HepG2 (cell line): ENCODE data around the gene PPIL3. TPM values are rescaled to one million over a fixed set of nuclear protein-coding genes. Genes with fewer than 3 reads are reported as not detected.

Source experiments
- ATF7-NPFF ChIP-seq: sonication (generic); formaldehyde crosslinking; IDR thresholded peaks from 2 replicates; pipeline ENCODE4 v1.8.1; 2023; ENCODE audit warnings: mild to moderate bottlenecking, low read depth, missing genetic modification reagents, moderate library complexity
- CREB3 ChIP-seq: sonication (generic); formaldehyde crosslinking; IDR thresholded peaks from 2 replicates; pipeline ENCODE4 v1.5.0; 2020; ENCODE audit warnings: missing genetic modification reagents
- DMAP1 ChIP-seq: IDR thresholded peaks from 2 replicates; pipeline ENCODE4 v1.6.1; 2016
- DPF2 ChIP-seq: sonication (generic); formaldehyde crosslinking; IDR thresholded peaks from 2 replicates; pipeline ENCODE4 v1.4.0; 2020; ENCODE audit warnings: mild to moderate bottlenecking, low read depth, missing genetic modification reagents, borderline replicate concordance
- IRF1 ChIP-seq: sonication (generic); formaldehyde crosslinking; IDR thresholded peaks from 2 replicates; pipeline ENCODE4 v1.4.0; 2020; ENCODE audit warnings: low read depth, mild to moderate bottlenecking, missing genetic modification reagents
- KDM1A ChIP-seq: IDR thresholded peaks from 2 replicates; pipeline ENCODE4 v1.6.1; 2016; ENCODE audit warnings: missing compliant biosample characterization
- SALL2 ChIP-seq: sonication (generic); formaldehyde crosslinking; IDR thresholded peaks from 2 replicates; pipeline ENCODE4 v1.8.1; 2023; ENCODE audit warnings: mild to moderate bottlenecking, missing genetic modification reagents, inconsistent platforms
- TFAP4 ChIP-seq: sonication (generic); IDR thresholded peaks from 2 replicates; pipeline ENCODE4 v1.6.1; 2016; ENCODE audit warnings: low read depth, borderline replicate concordance
- TFDP1 ChIP-seq: IDR thresholded peaks from 2 replicates; pipeline ENCODE4 v1.6.1; 2016; ENCODE audit warnings: missing compliant biosample characterization, missing genetic modification reagents, borderline replicate concordance
- THAP11 ChIP-seq: IDR thresholded peaks from 2 replicates; pipeline ENCODE4 v1.6.1; 2016; ENCODE audit warnings: missing biosample characterization, missing genetic modification reagents
- USF2 ChIP-seq, 2 experiments: sonication (generic) in 1 of 2; formaldehyde crosslinking in 1 of 2; IDR thresholded peaks; 2 replicates each; pipeline versions ENCODE4 v1.5.1 to v1.6.1; 2011 to 2020; ENCODE audit warnings: borderline replicate concordance in 1 of 2, low read depth in 1 of 2, low read length in 1 of 2, mild to moderate bottlenecking in 1 of 2, missing genetic modification reagents in 1 of 2, moderate library complexity in 1 of 2
- ZBTB20 ChIP-seq: sonication (generic); formaldehyde crosslinking; IDR thresholded peaks from 2 replicates; pipeline ENCODE4 v1.8.1; 2023; ENCODE audit warnings: missing genetic modification reagents, low read depth, mild to moderate bottlenecking, borderline replicate concordance
- ZHX2 ChIP-seq, 2 experiments: sonication (generic) in 1 of 2; formaldehyde crosslinking in 1 of 2; IDR thresholded peaks; 2 replicates each; pipeline versions ENCODE4 v1.6.1 to v1.9.0; 2014 to 2022; ENCODE audit warnings: antibody characterized with exemption in 1 of 2, borderline replicate concordance in 1 of 2, inconsistent platforms in 1 of 2, low read depth in 1 of 2, missing genetic modification reagents in 1 of 2
- ZNF326 ChIP-seq: sonication (generic); formaldehyde crosslinking; IDR thresholded peaks from 2 replicates; pipeline ENCODE4 v1.4.0; 2020; ENCODE audit warnings: missing genetic modification reagents, borderline replicate concordance
- ZNF34 ChIP-seq: sonication (generic); formaldehyde crosslinking; IDR thresholded peaks from 2 replicates; pipeline ENCODE4 v1.4.0; 2020; ENCODE audit warnings: mild to moderate bottlenecking, missing genetic modification reagents, borderline replicate concordance
- ZNF558 ChIP-seq: sonication (generic); formaldehyde crosslinking; IDR thresholded peaks from 2 replicates; pipeline ENCODE4 v1.9.0; 2022; ENCODE audit warnings: mild to moderate bottlenecking, missing genetic modification reagents, borderline replicate concordance
- polyA plus RNA-seq, 8 experiments: library from polyadenylated mRNA; depleted of rRNA in 3 of 8; stranded (reverse) in 7 of 8; unstranded in 1 of 8; fragments of >200 nt; fragmentation: Illumina TruSeq in 4 of 8; extraction: Trizol in 4 of 8; gene quantifications; 2 replicates each; pipeline versions ENCODE4 v1.2.1 to v1.2.3, GENCODE V29; 2011 to 2016; ENCODE audit warnings: low read depth in 4 of 8, missing spikeins in 1 of 8, mixed read lengths in 1 of 8; ENCODE audit not compliant: insufficient read depth in 1 of 8
- total RNA-seq, 5 experiments: library from RNA; depleted of rRNA; stranded (reverse); fragments of >200 nt; fragmentation: Illumina TruSeq; extraction: Trizol; gene quantifications; 2 replicates each; pipeline ENCODE4 v1.2.3, GENCODE V29; 2016; ENCODE audit warnings: low read depth in 1 of 5

Gene PPIL3
- total and polyA plus RNA-seq, 2 of the 13 experiments (the other 11 are each of a cell fraction or from before 2014, with no cell fraction given), result 98.7 to 107 TPM

GRCh38 chr2:200901459-200902072, 12.7 kb upstream of the PPIL3 start (continued):
- no peak for TF ChIP-seq TFDP1 (CRISPR knock-in tag)
- no peak for TF ChIP-seq KDM1A (CRISPR knock-in tag)
- no peak for TF ChIP-seq TFAP4
- no peak for TF ChIP-seq ZHX2 (IDR thresholded peaks at IDR 0.05; ENCODE audit: low read depth)
- no peak for TF ChIP-seq ZHX2 (CRISPR knock-in tag; IDR thresholded peaks at IDR 0.05; ENCODE audit: borderline replicate concordance)
- no peak for TF ChIP-seq USF2 (IDR thresholded peaks at IDR 0.05; ENCODE audit: low read depth, low read length)
- no peak for TF ChIP-seq USF2 (CRISPR knock-in tag; IDR thresholded peaks at IDR 0.05; ENCODE audit: borderline replicate concordance)
- TF ChIP-seq ZBTB20 (CRISPR knock-in tag), result no peak
- TF ChIP-seq IRF1, result no peak
- TF ChIP-seq ZNF326 (CRISPR knock-in tag), result no peak
- TF ChIP-seq THAP11 (CRISPR knock-in tag), result no peak
- no peak for TF ChIP-seq ZNF558 (CRISPR knock-in tag)
- TF ChIP-seq DMAP1, result no peak
- TF ChIP-seq SALL2, result no peak
- no peak for TF ChIP-seq CREB3 (CRISPR knock-in tag)
- no peak for TF ChIP-seq DPF2 (CRISPR knock-in tag)
- TF ChIP-seq ZNF34 (CRISPR knock-in tag), result no peak
- no peak for TF ChIP-seq ATF7-NPFF
